Fibroblast of peridontal ligament (primary cell): ENCODE results near the gene CSRP1.
"Not testable (repeated sequence)": the region's sequence is repeated elsewhere in the genome, so short reads cannot be mapped to it uniquely, and the experiment has no call there.

Experiments used
- DNase-seq: peaks from one replicate; pipeline ENCODE4 v3.0.0-alpha.2; 2010; ENCODE audit errors: extremely low read depth

Gene CSRP1

GRCh38 chr1:201537891-201538611 lies 31.1 kb upstream of the CSRP1 start:
- peak; percentile 57 for DNase-seq

- no peak for DNase-seq
Observed at GRCh38 chr1:201537467-201537866, 30.5 kb upstream of the CSRP1 start.

- peak; percentile 56 for DNase-seq
Observed at GRCh38 chr1:201537028-201537427, 30.1 kb upstream of the CSRP1 start.

GRCh38 chr1:201536558-201536957 lies 29.6 kb upstream of the CSRP1 start:
- DNase-seq = peak; percentile 93

GRCh38 chr1:201535919-201536245 lies 29.0 kb upstream of the CSRP1 start:
- no peak for DNase-seq

- peak; percentile 39 for DNase-seq
Observed at GRCh38 chr1:201535046-201535918, 28.4 kb upstream of the CSRP1 start.

GRCh38 chr1:201533836-201534235 lies 26.9 kb upstream of the CSRP1 start:
- DNase-seq = no peak

- DNase-seq = peak; percentile 34
Observed at GRCh38 chr1:201531551-201532425, 24.9 kb upstream of the CSRP1 start.

- peak; percentile 93 for DNase-seq
Observed at GRCh38 chr1:201530741-201531531, 24.0 kb upstream of the CSRP1 start.

- peak; percentile 68 for DNase-seq
Observed at GRCh38 chr1:201528631-201529252, 21.8 kb upstream of the CSRP1 start.

- no peak for DNase-seq
Observed at GRCh38 chr1:201527879-201528278, 21.0 kb upstream of the CSRP1 start.

- no peak for DNase-seq
Observed at GRCh38 chr1:201525193-201525778, 18.4 kb upstream of the CSRP1 start.

- DNase-seq = not testable (repeated sequence)
Observed at GRCh38 chr1:201520046-201520575, 13.2 kb upstream of the CSRP1 start.

- DNase-seq = no peak
Observed at GRCh38 chr1:201518071-201518470, 11.1 kb upstream of the CSRP1 start.

GRCh38 chr1:201517631-201518030 lies 10.7 kb upstream of the CSRP1 start:
- DNase-seq = no peak

GRCh38 chr1:201516511-201517127 lies 9.7 kb upstream of the CSRP1 start:
- no peak for DNase-seq

- no peak for DNase-seq
Observed at GRCh38 chr1:201515895-201516294, 9.0 kb upstream of the CSRP1 start.

GRCh38 chr1:201515062-201515750 lies 8.3 kb upstream of the CSRP1 start:
- no peak for DNase-seq

GRCh38 chr1:201514466-201514865 lies 7.5 kb upstream of the CSRP1 start:
- no peak for DNase-seq
